ENCODE results near the gene CTCF. TPM values are rescaled to one million over a fixed set of nuclear protein-coding genes. Genes with fewer than 3 reads are reported as not detected.

Gene CTCF
- total RNA-seq, 2 donors from 2014 or later, result 61.3 to 74.6 TPM

GRCh38 chr16:67632415-67633172, 70.3 kb downstream of the CTCF start:
- DNase-seq, result no peak
- Histone ChIP-seq H3K4me3 (ENCODE audit: low read length) (no peak overlapping the region), H3K9ac (ENCODE audit: extremely low read depth, low read length, poor library complexity, severe bottlenecking) (no peak overlapping the region), H3K27ac (ENCODE audit: low read depth, low read length) (no peak overlapping the region), H3K4me1 (ENCODE audit: control insufficient read depth, insufficient read depth, low read length) (no peaks in the 10 kb centered on the region), H3K9me3 (ENCODE audit: control insufficient read depth, low read length) (no peaks in the 10 kb centered on the region), H3K27me3 (ENCODE audit: control insufficient read depth, insufficient read depth, low read length, poor library complexity, severe bottlenecking) (no peaks in the 10 kb centered on the region), H3K36me3 (ENCODE audit: control insufficient read depth, insufficient read depth, low read length) (peaks cover 81% of the 10 kb centered on the region)
- Mint-ChIP-seq H3K4me3 (no peak overlapping the region), H3K4me1 (no peaks in the 10 kb centered on the region), H3K27ac (no peak overlapping the region), H3K9me3 (no peaks in the 10 kb centered on the region), H3K36me3 (ENCODE audit: low read depth) (peaks cover 60% of the 10 kb centered on the region), H3K27me3 (ENCODE audit: insufficient read depth) (no peaks in the 10 kb centered on the region)
- WGBS, 2 experiments (ENCODE audit: insufficient coverage in 1 of 2, insufficient read length in 1 of 2), result 87 to 90% methylated on average over 6 to 7 of the region's 7 CpGs
- no peak for TF ChIP-seq CTCF (conservative IDR thresholded peaks at IDR 0.05)

- Mint-ChIP-seq H3K36me3 (ENCODE audit: low read depth) (peaks cover 60% of the 10 kb centered on the region), H3K9me3 (no peaks in the 10 kb centered on the region), H3K4me1 (no peaks in the 10 kb centered on the region), H3K4me3 (no peak overlapping the region), H3K27ac (no peak overlapping the region), H3K27me3 (ENCODE audit: insufficient read depth) (no peaks in the 10 kb centered on the region)
- Histone ChIP-seq H3K4me3 (ENCODE audit: low read length) (no peak overlapping the region), H3K27ac (ENCODE audit: low read depth, low read length) (no peak overlapping the region), H3K27me3 (ENCODE audit: control insufficient read depth, insufficient read depth, low read length, poor library complexity, severe bottlenecking) (no peaks in the 10 kb centered on the region), H3K9ac (ENCODE audit: extremely low read depth, low read length, poor library complexity, severe bottlenecking) (no peak overlapping the region), H3K36me3 (ENCODE audit: control insufficient read depth, insufficient read depth, low read length) (peaks cover 66% of the 10 kb centered on the region), H3K9me3 (ENCODE audit: control insufficient read depth, low read length) (no peaks in the 10 kb centered on the region), H3K4me1 (ENCODE audit: control insufficient read depth, insufficient read depth, low read length) (no peaks in the 10 kb centered on the region)
- TF ChIP-seq CTCF (conservative IDR thresholded peaks at IDR 0.05), result no peak
- 95 to 100% methylated on average over 4 to 8 of the region's 8 CpGs for WGBS, 2 experiments (ENCODE audit: insufficient coverage in 1 of 2, insufficient read length in 1 of 2)
- DNase-seq, result no peak
These were observed 74.4 kb downstream of the CTCF start for GRCh38 chr16:67636713-67637112.

GRCh38 chr16:67637625-67638024, 75.3 kb downstream of the CTCF start:
- DNase-seq, result no peak
- Histone ChIP-seq H3K27me3 (ENCODE audit: control insufficient read depth, insufficient read depth, low read length, poor library complexity, severe bottlenecking) (no peaks in the 10 kb centered on the region), H3K4me1 (ENCODE audit: control insufficient read depth, insufficient read depth, low read length) (no peaks in the 10 kb centered on the region), H3K4me3 (ENCODE audit: low read length) (no peak overlapping the region), H3K9ac (ENCODE audit: extremely low read depth, low read length, poor library complexity, severe bottlenecking) (no peak overlapping the region), H3K9me3 (ENCODE audit: control insufficient read depth, low read length) (no peaks in the 10 kb centered on the region), H3K27ac (ENCODE audit: low read depth, low read length) (no peak overlapping the region), H3K36me3 (ENCODE audit: control insufficient read depth, insufficient read depth, low read length) (peaks cover 57% of the 10 kb centered on the region)
- no peaks in the 10 kb centered on the region for H3K27me3 Mint-ChIP-seq (ENCODE audit: insufficient read depth)
- WGBS, 2 experiments (ENCODE audit: insufficient coverage in 1 of 2, insufficient read length in 1 of 2), result 94 to 97% methylated on average over 12 of the region's 12 CpGs
- no peak overlapping the region for H3K4me3 Mint-ChIP-seq
- H3K4me1 Mint-ChIP-seq, result no peaks in the 10 kb centered on the region
- TF ChIP-seq CTCF (conservative IDR thresholded peaks at IDR 0.05), result no peak
- no peak overlapping the region for H3K27ac Mint-ChIP-seq
- H3K36me3 Mint-ChIP-seq (ENCODE audit: low read depth), result peaks cover 52% of the 10 kb centered on the region
- H3K9me3 Mint-ChIP-seq, result no peaks in the 10 kb centered on the region

Measured in endodermal cell (in vitro differentiated cells).